Esophagus (tissue), 2 donors: ENCODE data around the gene AGBL4. TPM values are rescaled to one million over a fixed set of nuclear protein-coding genes. Genes with fewer than 3 reads are reported as not detected.

Source experiments
- H3K27ac ChIP-seq, 2 donors: one replicate each; pipeline ENCODE4 v1.5.1; 2013; ENCODE audit warnings: low read depth in 2 of 2, mild to moderate bottlenecking in 2 of 2, inconsistent platforms in 1 of 2, low read length in 1 of 2, moderate library complexity in 1 of 2
- H3K27me3 ChIP-seq, 2 donors: one replicate each; pipeline ENCODE4 v1.6.1; 2013; ENCODE audit warnings: low read length in 2 of 2, control low read depth in 1 of 2, mild to moderate bottlenecking in 1 of 2; ENCODE audit not compliant: insufficient read depth in 2 of 2, control insufficient read depth in 1 of 2
- H3K36me3 ChIP-seq, 2 donors: one replicate each; pipeline ENCODE4 v1.6.1; 2013; ENCODE audit warnings: low read length in 1 of 2; ENCODE audit not compliant: control insufficient read depth in 2 of 2, insufficient read depth in 2 of 2
- H3K4me1 ChIP-seq, 2 donors: one replicate each; pipeline ENCODE4 v1.6.1; 2013; ENCODE audit warnings: low read length in 1 of 2; ENCODE audit not compliant: control insufficient read depth in 2 of 2, insufficient read depth in 2 of 2
- H3K4me3 ChIP-seq, 2 donors: one replicate each; pipeline ENCODE4 v1.5.1; 2013; ENCODE audit warnings: low read length in 2 of 2, mild to moderate bottlenecking in 2 of 2, low read depth in 1 of 2, moderate library complexity in 1 of 2
- H3K9me3 ChIP-seq, 2 donors: one replicate each; pipeline ENCODE4 v1.6.1; 2013; ENCODE audit warnings: mild to moderate bottlenecking in 2 of 2, low read depth in 1 of 2, low read length in 1 of 2, moderate library complexity in 1 of 2; ENCODE audit not compliant: control insufficient read depth in 2 of 2, insufficient read depth in 1 of 2
- WGBS, 2 donors: extraction: QIAGEN DNeasy Blood & Tissue Kit; methylation state at CpG; one replicate each; pipeline ENCODE4 v1.1.7; 2013; 5-methylcytosine and 5-hydroxymethylcytosine counted together
- polyA plus RNA-seq, 2 donors: library from polyadenylated mRNA; stranded (reverse); fragments of 200-250 nt; gene quantifications; one replicate each; pipeline ENCODE4 v1.2.3, GENCODE V29; 2013
- donor health status: healthy with polysubstance abuse.
- donor health status: Bipolar disorder and iron deficiency.

Gene AGBL4
- polyA plus RNA-seq, 2 donors, result 0.02 TPM; not detected in 1

DNA sequence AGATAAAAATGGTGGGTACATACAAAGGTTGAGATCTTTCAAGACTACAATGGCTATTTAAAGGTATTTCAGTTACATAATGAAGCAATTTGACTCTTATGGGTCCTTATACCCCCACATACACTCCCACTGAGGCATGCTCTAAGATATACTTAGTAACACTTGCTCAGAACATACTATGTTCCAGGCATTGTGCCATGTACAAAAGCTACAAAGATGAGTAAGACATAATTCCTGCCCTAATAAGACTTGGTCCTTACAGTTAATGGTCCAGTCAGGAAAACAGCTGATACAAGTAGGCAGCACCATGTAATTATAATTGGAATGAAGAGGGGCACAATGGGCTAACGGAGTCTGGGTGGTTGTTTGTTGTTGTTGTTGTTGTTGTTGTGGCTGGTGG, 1080.4 kb downstream of the AGBL4 start:
- H3K4me3 ChIP-seq, result no peak overlapping the region
- H3K27ac ChIP-seq, result no peak overlapping the region
- H3K4me1 ChIP-seq, result no peaks in the 10 kb centered on the region
- H3K9me3 ChIP-seq, result no peaks in the 10 kb centered on the region
- H3K27me3 ChIP-seq, result no peaks in the 10 kb centered on the region
- 88 to 95% methylated on average over 1 of the region's 1 CpG for WGBS, 2 donors
- no peaks in the 10 kb centered on the region for H3K36me3 ChIP-seq

DNA sequence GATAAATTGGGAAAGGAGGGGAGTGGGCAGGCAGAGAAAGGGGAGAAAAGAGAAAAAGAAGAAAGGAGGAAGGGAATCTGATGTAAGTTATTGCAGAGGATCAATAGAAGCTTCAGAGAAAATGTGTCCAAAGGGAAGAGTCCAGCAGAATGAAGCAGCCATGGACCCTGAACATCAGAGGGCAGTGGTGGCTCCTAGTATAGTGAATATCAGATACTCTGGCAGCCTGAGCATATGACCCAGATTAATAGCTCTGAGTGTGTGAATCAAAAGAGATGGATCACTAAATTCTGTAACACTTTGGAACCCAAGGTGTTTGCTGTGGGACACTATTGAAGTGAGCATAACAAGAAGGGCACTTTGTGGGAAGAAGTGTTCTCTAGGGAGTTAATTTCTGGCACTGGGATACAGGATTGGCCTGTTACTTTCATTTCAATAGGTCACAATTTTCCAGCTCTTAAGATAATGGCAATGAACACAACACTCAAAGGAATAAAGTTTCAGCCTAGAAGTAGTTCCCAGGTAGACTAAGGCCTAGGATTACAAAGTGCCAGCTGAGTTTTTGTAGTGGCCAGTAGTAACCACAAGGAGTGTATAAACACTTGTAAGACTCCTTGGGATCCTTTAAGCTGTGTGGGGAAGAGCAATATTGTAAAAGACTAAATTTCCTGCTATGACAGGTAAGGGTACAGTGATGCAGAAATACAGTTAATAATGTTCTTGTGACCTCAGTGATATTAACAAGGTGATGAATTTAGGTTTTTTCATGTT, 1082.6 kb downstream of the AGBL4 start:
- no peaks in the 10 kb centered on the region for H3K27me3 ChIP-seq
- H3K9me3 ChIP-seq, result no peaks in the 10 kb centered on the region
- no peaks in the 10 kb centered on the region for H3K36me3 ChIP-seq
- H3K27ac ChIP-seq, result no peak overlapping the region
- no peaks in the 10 kb centered on the region for H3K4me1 ChIP-seq
- no peak overlapping the region for H3K4me3 ChIP-seq

DNA sequence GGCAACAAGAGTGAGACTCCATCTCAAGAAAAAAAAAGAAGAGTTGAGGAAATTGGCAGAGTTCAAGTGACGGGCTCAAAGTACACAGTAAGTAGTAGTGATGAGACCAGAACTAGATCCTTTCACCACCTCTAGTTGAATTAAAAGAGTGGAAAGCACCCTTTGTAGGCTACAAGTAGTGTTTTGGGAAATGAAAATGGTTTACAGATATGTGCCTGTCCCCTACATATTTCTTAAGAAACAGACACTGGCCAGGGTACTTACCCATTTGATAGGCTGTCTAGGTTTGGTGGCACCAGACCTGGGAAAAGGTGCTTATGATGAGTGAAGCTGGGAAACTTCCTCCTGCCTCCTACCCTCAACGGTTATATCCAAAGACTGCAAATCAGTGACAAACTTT, 1083.4 kb downstream of the AGBL4 start:
- Histone ChIP-seq H3K36me3 (no peaks in the 10 kb centered on the region), H3K27ac (no peak overlapping the region), H3K9me3 (no peaks in the 10 kb centered on the region), H3K27me3 (no peaks in the 10 kb centered on the region), H3K4me3 (no peak overlapping the region), H3K4me1 (no peaks in the 10 kb centered on the region)
- WGBS, 2 donors, result 85 to 93% methylated on average over 2 of the region's 2 CpGs

DNA sequence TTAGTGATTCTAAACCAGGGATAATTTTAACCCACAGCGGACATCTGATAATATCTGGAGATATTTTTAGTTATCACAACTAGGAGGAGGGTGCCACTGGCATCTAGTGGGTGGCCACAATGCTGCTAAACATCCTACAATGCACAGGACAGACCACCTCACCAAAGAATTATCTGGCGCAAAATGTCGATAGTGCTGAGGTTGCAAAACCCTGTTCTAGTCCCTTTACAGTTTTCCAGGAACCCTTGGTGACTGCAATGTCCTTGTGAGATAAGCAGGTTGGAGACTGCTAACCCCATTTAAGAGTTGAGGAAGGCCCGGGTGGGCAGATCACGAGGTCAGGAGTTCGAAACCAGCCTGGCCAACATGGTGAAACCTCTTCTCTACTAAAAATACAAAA, 1083.9 kb downstream of the AGBL4 start:
- no peak overlapping the region for H3K4me3 ChIP-seq
- H3K27ac ChIP-seq, result no peak overlapping the region
- no peaks in the 10 kb centered on the region for H3K4me1 ChIP-seq
- H3K27me3 ChIP-seq, result no peaks in the 10 kb centered on the region
- WGBS, 2 donors, result 88 to 91% methylated on average over 6 of the region's 6 CpGs
- no peaks in the 10 kb centered on the region for H3K36me3 ChIP-seq
- H3K9me3 ChIP-seq, result no peaks in the 10 kb centered on the region

DNA sequence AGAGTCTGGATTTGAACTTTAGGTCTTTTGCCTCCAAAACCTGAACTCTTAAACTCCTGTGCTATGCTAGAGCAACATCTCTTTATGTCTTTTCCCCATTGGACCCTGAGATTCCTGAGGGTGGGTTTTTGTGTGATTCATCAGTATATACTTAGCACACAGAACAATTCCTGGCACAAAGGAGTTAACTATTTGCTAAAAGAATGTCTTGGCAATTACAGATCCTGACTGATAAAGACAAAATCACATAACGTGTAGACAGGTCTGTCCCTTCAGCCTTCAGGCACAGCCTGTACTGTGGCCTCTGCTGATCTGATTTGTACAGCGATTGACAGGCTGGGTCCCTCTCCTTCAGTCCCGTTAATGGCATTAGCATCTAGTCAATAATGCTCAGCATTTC, 1084.7 kb downstream of the AGBL4 start:
- Histone ChIP-seq H3K4me1 (no peaks in the 10 kb centered on the region), H3K9me3 (no peaks in the 10 kb centered on the region), H3K27me3 (no peaks in the 10 kb centered on the region), H3K4me3 (no peak overlapping the region), H3K36me3 (no peaks in the 10 kb centered on the region), H3K27ac (no peak overlapping the region)
- WGBS, 2 donors, result 55 to 56% methylated on average over 3 of the region's 3 CpGs

DNA sequence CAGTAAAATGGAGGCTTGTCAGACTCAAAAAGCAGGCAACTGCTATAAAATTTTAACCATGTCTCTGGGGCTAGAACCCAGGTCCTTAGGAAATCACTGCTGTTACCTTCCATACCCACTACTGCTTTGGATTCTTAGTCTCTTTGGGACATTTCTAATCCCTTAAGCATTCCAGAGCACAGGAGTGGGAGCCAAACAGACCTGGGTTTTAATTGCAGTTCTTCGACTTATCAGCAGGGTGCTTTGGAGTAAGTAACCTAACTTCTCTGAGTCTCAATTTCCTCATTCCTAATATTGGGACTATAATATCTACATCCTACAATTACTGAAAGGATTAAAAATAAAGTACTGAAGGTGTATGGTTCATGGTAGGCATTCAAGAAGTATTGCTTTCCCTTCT, 1086.0 kb downstream of the AGBL4 start:
- Histone ChIP-seq H3K27me3 (no peaks in the 10 kb centered on the region), H3K9me3 (no peaks in the 10 kb centered on the region), H3K4me3 (no peak overlapping the region), H3K36me3 (no peaks in the 10 kb centered on the region), H3K4me1 (no peaks in the 10 kb centered on the region), H3K27ac (no peak overlapping the region)
- 81 to 86% methylated on average over 1 of the region's 1 CpG for WGBS, 2 donors

DNA sequence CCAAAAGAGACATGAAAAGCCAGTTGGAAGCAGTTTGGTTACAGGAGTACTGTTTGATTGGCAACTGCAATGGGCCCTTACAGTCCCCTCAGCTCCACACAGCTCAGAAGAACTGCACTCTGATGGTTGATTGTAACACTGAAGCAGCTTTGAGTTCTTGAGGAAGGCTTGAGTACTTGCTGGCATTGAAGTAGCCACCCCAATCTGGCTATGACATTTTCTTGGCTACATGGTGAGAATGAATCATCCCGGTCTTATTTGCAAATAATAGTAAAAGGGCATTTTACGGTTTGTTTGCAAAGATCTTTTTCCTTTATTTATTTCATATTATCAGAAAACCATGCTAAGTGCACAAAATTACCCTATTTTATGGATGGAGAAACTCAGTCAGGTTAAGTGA, 1087.3 kb downstream of the AGBL4 start:
- Histone ChIP-seq H3K4me1 (no peaks in the 10 kb centered on the region), H3K9me3 (no peaks in the 10 kb centered on the region), H3K27ac (no peak overlapping the region), H3K27me3 (no peaks in the 10 kb centered on the region), H3K4me3 (no peak overlapping the region), H3K36me3 (no peaks in the 10 kb centered on the region)
- 38 to 59% methylated on average over 2 of the region's 2 CpGs for WGBS, 2 donors

DNA sequence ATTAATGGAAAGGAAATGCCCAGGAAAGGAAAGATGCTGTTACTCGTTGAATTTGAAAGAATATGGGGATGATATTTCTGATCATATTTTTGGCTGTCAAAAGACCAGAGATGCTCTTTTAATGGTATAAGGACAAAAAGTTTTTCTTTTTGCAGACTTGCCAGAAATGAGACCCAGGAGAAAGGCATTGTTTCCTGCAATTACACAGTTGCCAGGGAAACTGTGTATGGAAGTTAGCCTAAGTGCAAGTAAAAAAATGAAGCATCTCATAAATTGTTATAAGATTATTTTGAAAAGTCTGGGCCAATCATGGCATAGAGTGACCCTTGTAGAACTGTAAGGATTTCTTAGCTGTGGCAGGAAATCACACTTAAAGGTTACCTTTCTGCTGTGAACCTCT, 1091.4 kb downstream of the AGBL4 start:
- Histone ChIP-seq H3K27me3 (peaks cover 0 to 3% of the 10 kb centered on the region in 2 donors), H3K4me1 (no peaks in the 10 kb centered on the region), H3K4me3 (no peak overlapping the region), H3K36me3 (no peaks in the 10 kb centered on the region), H3K27ac (no peak overlapping the region), H3K9me3 (no peaks in the 10 kb centered on the region)
- 44 to 54% methylated on average over 1 of the region's 1 CpG for WGBS, 2 donors

DNA sequence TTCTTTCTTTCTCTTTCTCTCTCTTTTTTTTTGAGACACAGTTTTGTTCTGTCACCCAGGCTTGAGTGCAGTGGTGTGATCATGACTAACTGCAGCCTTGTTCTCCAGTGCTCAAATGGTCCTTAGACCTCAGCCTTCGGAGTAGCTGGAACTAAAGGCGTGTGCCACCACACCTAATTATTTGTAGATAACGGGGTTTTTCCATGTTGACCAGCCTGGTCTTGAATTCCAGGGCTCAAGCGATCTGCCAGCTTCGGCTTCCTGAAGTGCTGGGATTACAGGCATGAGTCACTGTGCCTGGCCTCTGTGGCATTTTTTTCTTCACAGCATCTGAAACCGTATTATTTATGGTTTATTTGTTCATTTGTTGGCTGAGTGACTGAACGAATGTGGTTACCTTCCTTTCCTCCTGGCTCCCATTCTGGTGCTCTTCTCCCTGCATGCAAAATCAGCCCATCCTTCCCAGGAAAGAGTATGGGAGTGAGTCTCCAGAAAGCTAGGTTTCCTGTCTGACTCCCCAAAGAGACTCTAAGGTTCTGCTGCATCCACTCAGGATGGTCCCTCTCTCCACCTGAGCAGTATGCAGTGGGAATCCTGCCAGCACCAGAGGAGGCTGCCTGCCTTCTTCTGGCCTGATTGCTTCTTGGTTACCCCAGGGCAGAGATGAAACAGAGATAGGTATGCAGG, 1092.1 kb downstream of the AGBL4 start:
- Histone ChIP-seq H3K36me3 (no peaks in the 10 kb centered on the region), H3K9me3 (no peaks in the 10 kb centered on the region), H3K27me3 (peaks cover 0 to 3% of the 10 kb centered on the region in 2 donors), H3K4me1 (no peaks in the 10 kb centered on the region), H3K27ac (no peak overlapping the region), H3K4me3 (no peak overlapping the region)
- 37 to 44% methylated on average over 7 of the region's 7 CpGs for WGBS, 2 donors

DNA sequence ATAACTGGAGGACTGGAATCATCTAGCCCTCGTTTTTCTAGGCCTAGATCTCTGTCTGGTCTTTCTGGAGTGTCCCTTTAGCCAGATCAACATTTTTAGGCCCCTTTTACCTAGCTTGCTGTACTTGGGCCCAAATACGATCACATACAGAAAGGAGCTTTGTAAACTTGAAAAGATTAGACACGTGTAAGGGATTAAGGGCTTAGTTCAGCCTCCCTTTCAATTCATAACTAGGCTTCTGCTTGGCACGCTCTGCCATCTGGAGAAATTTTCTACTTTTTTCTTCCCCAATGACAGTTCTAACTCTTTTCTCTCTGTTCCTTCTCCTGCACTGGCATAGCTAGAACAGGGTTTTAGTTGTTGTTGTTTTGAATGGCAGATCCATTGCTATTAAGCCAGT, 1093.7 kb downstream of the AGBL4 start:
- H3K4me3 ChIP-seq, result no peak overlapping the region
- 40 to 50% methylated on average over 4 of the region's 4 CpGs for WGBS, 2 donors
- peaks cover 0 to 3% of the 10 kb centered on the region in 2 donors for H3K27me3 ChIP-seq
- H3K4me1 ChIP-seq, result no peaks in the 10 kb centered on the region
- no peak overlapping the region for H3K27ac ChIP-seq
- no peaks in the 10 kb centered on the region for H3K36me3 ChIP-seq
- no peaks in the 10 kb centered on the region for H3K9me3 ChIP-seq
